Ishikawa (cell line): ENCODE results near the gene ARID1B.

ENCODE experiments used
- CREB1 ChIP-seq: IDR thresholded peaks from 2 replicates; pipeline ENCODE4 v1.6.1; 2012; ENCODE audit warnings: low read depth
- EP300 ChIP-seq: IDR thresholded peaks from 2 replicates; pipeline ENCODE4 v1.6.1; 2012; ENCODE audit warnings: borderline replicate concordance
- NFIC ChIP-seq: IDR thresholded peaks from 2 replicates; pipeline ENCODE4 v1.6.1; 2012
- RAD21 ChIP-seq: IDR thresholded peaks from 2 replicates; pipeline ENCODE4 v1.6.1; 2012; ENCODE audit warnings: low read depth
- TAF1 ChIP-seq: IDR thresholded peaks from 2 replicates; pipeline ENCODE4 v1.6.1; 2012; ENCODE audit warnings: low read depth, mild to moderate bottlenecking
- TCF12 ChIP-seq: IDR thresholded peaks from 2 replicates; pipeline ENCODE4 v1.6.1; 2012; ENCODE audit warnings: low read depth
- TEAD4 ChIP-seq: IDR thresholded peaks from 2 replicates; pipeline ENCODE4 v1.6.1; 2012
- YY1 ChIP-seq: IDR thresholded peaks from 2 replicates; pipeline ENCODE4 v1.6.1; 2012; ENCODE audit warnings: low read depth
- ZBTB7A ChIP-seq: IDR thresholded peaks from 2 replicates; pipeline ENCODE4 v1.6.1; 2012; ENCODE audit warnings: low read depth
- TF ChIP-seq, protein P1 (sequence below): IDR thresholded peaks from 2 replicates; pipeline ENCODE4 v1.6.1; 2012
- TF ChIP-seq, protein P2 (sequence below): IDR thresholded peaks from 2 replicates; pipeline ENCODE4 v1.6.1; 2012; ENCODE audit warnings: low read depth, mild to moderate bottlenecking

DNA sequence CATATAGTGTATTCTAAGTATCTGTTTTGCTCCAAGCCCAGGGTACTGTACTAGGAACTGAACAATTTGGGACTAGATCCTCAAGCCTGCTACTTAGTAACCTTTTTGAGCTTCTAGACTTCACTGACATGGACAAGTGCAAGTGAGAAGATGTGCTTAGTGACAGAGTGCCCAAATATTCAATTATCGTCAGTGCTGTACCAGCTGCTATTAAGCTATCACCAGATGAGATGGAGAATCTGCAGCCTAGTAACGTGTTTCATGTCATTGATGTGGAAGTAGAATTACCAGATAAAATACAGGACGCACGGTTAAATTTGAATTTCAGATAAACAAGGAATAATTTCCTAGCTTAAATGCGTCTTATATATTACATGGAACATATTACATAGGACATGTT lies 218.3 kb downstream of the ARID1B start:
- TF ChIP-seq TEAD4 (no peak), CREB1 (no peak), EP300 (no peak), RAD21 (no peak), TAF1 (no peak), NFIC (no peak), YY1 (no peak), ZBTB7A (no peak), TCF12 (no peak)
- TF ChIP-seq, protein P1, sequence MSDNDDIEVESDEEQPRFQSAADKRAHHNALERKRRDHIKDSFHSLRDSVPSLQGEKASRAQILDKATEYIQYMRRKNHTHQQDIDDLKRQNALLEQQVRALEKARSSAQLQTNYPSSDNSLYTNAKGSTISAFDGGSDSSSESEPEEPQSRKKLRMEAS, result no peak
- TF ChIP-seq, protein P2, sequence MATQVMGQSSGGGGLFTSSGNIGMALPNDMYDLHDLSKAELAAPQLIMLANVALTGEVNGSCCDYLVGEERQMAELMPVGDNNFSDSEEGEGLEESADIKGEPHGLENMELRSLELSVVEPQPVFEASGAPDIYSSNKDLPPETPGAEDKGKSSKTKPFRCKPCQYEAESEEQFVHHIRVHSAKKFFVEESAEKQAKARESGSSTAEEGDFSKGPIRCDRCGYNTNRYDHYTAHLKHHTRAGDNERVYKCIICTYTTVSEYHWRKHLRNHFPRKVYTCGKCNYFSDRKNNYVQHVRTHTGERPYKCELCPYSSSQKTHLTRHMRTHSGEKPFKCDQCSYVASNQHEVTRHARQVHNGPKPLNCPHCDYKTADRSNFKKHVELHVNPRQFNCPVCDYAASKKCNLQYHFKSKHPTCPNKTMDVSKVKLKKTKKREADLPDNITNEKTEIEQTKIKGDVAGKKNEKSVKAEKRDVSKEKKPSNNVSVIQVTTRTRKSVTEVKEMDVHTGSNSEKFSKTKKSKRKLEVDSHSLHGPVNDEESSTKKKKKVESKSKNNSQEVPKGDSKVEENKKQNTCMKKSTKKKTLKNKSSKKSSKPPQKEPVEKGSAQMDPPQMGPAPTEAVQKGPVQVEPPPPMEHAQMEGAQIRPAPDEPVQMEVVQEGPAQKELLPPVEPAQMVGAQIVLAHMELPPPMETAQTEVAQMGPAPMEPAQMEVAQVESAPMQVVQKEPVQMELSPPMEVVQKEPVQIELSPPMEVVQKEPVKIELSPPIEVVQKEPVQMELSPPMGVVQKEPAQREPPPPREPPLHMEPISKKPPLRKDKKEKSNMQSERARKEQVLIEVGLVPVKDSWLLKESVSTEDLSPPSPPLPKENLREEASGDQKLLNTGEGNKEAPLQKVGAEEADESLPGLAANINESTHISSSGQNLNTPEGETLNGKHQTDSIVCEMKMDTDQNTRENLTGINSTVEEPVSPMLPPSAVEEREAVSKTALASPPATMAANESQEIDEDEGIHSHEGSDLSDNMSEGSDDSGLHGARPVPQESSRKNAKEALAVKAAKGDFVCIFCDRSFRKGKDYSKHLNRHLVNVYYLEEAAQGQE, result no peak
